A549 (cell line): ENCODE measurements around the gene HLA-DQA1. TPM values are rescaled to one million over a fixed set of nuclear protein-coding genes. Genes with fewer than 3 reads are reported as not detected.

Source experiments
- ATAC-seq, 2 experiments: fragments of 200-7000 bp in 1 of 2; fragments of >200 bp in 1 of 2; cut with Nextera tagmentation in 1 of 2; cut with Tn5 transposase in 1 of 2; 3 replicates each; pipeline versions ENCODE4 v1.8.0 to v1.9.1; 2018 to 2020; ENCODE audit warnings: mild to moderate bottlenecking in 1 of 2, moderate library complexity in 1 of 2
- CTCF ChIA-PET: fragments of 300-600 bp; sonication (Branson Sonifier 250); formaldehyde crosslinking; extraction: SDS; loops from one replicate; lab custom pipeline; 2021; ENCODE audit warnings: antibody characterized with exemption, inconsistent platforms; lab: Yijun Ruan, JAX
- POLR2A ChIA-PET: fragments of 350-600 bp; formaldehyde crosslinking; extraction: SDS; loops from one replicate; lab custom pipeline; 2021; ENCODE audit warnings: antibody characterized with exemption, inconsistent platforms; lab: Yijun Ruan, JAX
- DNase-seq, 2 experiments: peaks; one replicate each; pipeline versions ENCODE4 v3.0.0 to v3.0.0-alpha.2; 2011 to 2016; ENCODE audit warnings: low read depth in 1 of 2, low spot score in 1 of 2
- FAIRE-seq: peaks from 2 replicates; lab custom pipeline; 2011; peaks lifted over from hg19 to GRCh38; lab: Jason Lieb, UNC
- H3K27ac ChIP-seq, 2 experiments: fragments of >200 bp; sonication (Bioruptor Twin); formaldehyde crosslinking; 3 replicates each; pipeline ENCODE4 v1.5.1; 2016 to 2017
- H3K4me1 ChIP-seq: fragments of >200 bp; sonication (Bioruptor Twin); formaldehyde crosslinking; 3 replicates; pipeline ENCODE4 v1.6.1; 2016
- H3K4me2 ChIP-seq: fragments of >200 bp; sonication (Bioruptor Twin); formaldehyde crosslinking; 3 replicates; pipeline ENCODE4 v1.6.1; 2016
- H3K4me3 ChIP-seq: fragments of >200 bp; sonication (Bioruptor Twin); formaldehyde crosslinking; 3 replicates; pipeline ENCODE4 v1.5.1; 2016
- H3K9me3 ChIP-seq: fragments of >200 bp; sonication (Bioruptor Twin); formaldehyde crosslinking; 3 replicates; pipeline ENCODE4 v1.6.1; 2016
- GATA3 ChIP-seq: IDR thresholded peaks from 2 replicates; pipeline ENCODE4 v1.6.1; 2012; ENCODE audit warnings: borderline replicate concordance
- PHF8 ChIP-seq: fragments of 200-600 bp; sonication (generic); IDR thresholded peaks from 2 replicates; pipeline ENCODE4 v1.6.1; 2016; ENCODE audit warnings: low read depth, mild to moderate bottlenecking, antibody characterized with exemption, moderate library complexity, borderline replicate concordance
- RFX5 ChIP-seq: fragments of 450-650 bp; IDR thresholded peaks from 2 replicates; pipeline ENCODE4 v1.7.1; 2014; ENCODE audit warnings: antibody characterized with exemption, mild to moderate bottlenecking, moderate library complexity
- RNF2 ChIP-seq: fragments of 200-600 bp; sonication (generic); IDR thresholded peaks from 2 replicates; pipeline ENCODE4 v1.6.1; 2016; ENCODE audit warnings: low read depth, mild to moderate bottlenecking, antibody characterized with exemption, moderate library complexity, borderline replicate concordance
- SMC3 ChIP-seq: fragments of >200 bp; sonication (Bioruptor Twin); formaldehyde crosslinking; IDR thresholded peaks from 3 replicates; pipeline ENCODE4 v1.6.1; 2018; ENCODE audit warnings: inconsistent platforms
- ZC3H11A ChIP-seq: fragments of 450-650 bp; IDR thresholded peaks from 2 replicates; pipeline ENCODE4 v1.6.1; 2014; ENCODE audit warnings: antibody characterized with exemption, mild to moderate bottlenecking
- WGBS: methylation state at CpG from one replicate; pipeline ENCODE4 v1.1.6; 2017; ENCODE audit errors: missing lambda C conversion rate; 5-methylcytosine and 5-hydroxymethylcytosine counted together
- polyA plus RNA-seq, 4 experiments: library from polyadenylated mRNA; depleted of rRNA in 3 of 4; stranded (reverse); fragments of >200 nt; fragmentation: RNase III in 1 of 4; extraction: RNeasy Plus Mini Kit Qiagen cat#74134 plus additional on column Dnase treatment in 1 of 4; gene quantifications; 2 replicates in 3 of 4; 3 replicates in 1 of 4; pipeline ENCODE4 v1.2.3, GENCODE V29; 2011 to 2017
- TF ChIP-seq, protein P1 (sequence below): IDR thresholded peaks from 2 replicates; pipeline ENCODE4 v1.6.1; 2012; ENCODE audit warnings: low read depth, borderline replicate concordance
- TF ChIP-seq, protein P2 (sequence below): fragments of >200 bp; sonication (Bioruptor Twin); formaldehyde crosslinking; IDR thresholded peaks from 3 replicates; pipeline ENCODE4 v1.6.1; 2016
- TF ChIP-seq, protein P3 (sequence below): fragments of 200-600 bp; sonication (generic); IDR thresholded peaks from 2 replicates; pipeline ENCODE4 v1.6.1; 2016; ENCODE audit warnings: antibody characterized with exemption, mild to moderate bottlenecking, moderate library complexity
- TF ChIP-seq, protein P4 (sequence below): fragments of >200 bp; sonication (Bioruptor Twin); formaldehyde crosslinking; IDR thresholded peaks from 3 replicates; pipeline ENCODE4 v1.5.1; 2016

The HLA-DQA1 gene
- polyA plus RNA-seq, 2 of the 4 experiments (the other 2 are of a cell fraction), result not detected

DNA sequence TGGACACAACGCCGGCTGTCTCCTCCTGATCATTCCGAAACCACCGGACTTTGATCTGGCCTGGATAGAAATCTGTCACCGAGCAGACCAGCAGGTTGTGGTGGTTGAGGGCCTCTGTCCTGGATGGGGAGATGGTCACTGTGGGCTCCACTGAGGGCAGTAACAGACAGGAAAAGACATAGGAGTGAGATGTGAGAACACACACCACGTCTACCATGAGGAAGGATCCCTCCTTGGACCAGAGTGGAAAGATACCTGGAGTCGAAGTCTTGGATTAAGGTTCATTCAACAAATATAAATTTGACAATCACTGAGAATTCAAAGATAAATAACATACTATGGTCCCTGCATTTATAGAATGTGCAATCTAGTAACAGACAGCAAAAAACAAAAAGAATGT lies 24.9 kb downstream of the HLA-DQA1 start:
- Histone ChIP-seq H3K27ac (no peak overlapping the region), H3K4me2 (no peak overlapping the region), H3K4me3 (no peak overlapping the region), H3K4me1 (no peaks in the 10 kb centered on the region), H3K9me3 (no peaks in the 10 kb centered on the region)
- ChIA-PET CTCF (no interaction called here), POLR2A (no interaction called here)
- no peak for DNase-seq
- TF ChIP-seq RFX5, result no peak
- TF ChIP-seq GATA3, result no peak
- TF ChIP-seq RNF2, result no peak
- TF ChIP-seq, protein P1, sequence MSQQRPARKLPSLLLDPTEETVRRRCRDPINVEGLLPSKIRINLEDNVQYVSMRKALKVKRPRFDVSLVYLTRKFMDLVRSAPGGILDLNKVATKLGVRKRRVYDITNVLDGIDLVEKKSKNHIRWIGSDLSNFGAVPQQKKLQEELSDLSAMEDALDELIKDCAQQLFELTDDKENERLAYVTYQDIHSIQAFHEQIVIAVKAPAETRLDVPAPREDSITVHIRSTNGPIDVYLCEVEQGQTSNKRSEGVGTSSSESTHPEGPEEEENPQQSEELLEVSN, result no peak
- TF ChIP-seq, protein P2, sequence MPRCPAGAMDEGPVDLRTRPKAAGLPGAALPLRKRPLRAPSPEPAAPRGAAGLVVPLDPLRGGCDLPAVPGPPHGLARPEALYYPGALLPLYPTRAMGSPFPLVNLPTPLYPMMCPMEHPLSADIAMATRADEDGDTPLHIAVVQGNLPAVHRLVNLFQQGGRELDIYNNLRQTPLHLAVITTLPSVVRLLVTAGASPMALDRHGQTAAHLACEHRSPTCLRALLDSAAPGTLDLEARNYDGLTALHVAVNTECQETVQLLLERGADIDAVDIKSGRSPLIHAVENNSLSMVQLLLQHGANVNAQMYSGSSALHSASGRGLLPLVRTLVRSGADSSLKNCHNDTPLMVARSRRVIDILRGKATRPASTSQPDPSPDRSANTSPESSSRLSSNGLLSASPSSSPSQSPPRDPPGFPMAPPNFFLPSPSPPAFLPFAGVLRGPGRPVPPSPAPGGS, result no peak
- TF ChIP-seq, protein P3, sequence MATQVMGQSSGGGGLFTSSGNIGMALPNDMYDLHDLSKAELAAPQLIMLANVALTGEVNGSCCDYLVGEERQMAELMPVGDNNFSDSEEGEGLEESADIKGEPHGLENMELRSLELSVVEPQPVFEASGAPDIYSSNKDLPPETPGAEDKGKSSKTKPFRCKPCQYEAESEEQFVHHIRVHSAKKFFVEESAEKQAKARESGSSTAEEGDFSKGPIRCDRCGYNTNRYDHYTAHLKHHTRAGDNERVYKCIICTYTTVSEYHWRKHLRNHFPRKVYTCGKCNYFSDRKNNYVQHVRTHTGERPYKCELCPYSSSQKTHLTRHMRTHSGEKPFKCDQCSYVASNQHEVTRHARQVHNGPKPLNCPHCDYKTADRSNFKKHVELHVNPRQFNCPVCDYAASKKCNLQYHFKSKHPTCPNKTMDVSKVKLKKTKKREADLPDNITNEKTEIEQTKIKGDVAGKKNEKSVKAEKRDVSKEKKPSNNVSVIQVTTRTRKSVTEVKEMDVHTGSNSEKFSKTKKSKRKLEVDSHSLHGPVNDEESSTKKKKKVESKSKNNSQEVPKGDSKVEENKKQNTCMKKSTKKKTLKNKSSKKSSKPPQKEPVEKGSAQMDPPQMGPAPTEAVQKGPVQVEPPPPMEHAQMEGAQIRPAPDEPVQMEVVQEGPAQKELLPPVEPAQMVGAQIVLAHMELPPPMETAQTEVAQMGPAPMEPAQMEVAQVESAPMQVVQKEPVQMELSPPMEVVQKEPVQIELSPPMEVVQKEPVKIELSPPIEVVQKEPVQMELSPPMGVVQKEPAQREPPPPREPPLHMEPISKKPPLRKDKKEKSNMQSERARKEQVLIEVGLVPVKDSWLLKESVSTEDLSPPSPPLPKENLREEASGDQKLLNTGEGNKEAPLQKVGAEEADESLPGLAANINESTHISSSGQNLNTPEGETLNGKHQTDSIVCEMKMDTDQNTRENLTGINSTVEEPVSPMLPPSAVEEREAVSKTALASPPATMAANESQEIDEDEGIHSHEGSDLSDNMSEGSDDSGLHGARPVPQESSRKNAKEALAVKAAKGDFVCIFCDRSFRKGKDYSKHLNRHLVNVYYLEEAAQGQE, result no peak
- 0% methylated on average over 1 of the region's 7 CpGs for WGBS
- no peak for ATAC-seq
- FAIRE-seq, result no peak

DNA sequence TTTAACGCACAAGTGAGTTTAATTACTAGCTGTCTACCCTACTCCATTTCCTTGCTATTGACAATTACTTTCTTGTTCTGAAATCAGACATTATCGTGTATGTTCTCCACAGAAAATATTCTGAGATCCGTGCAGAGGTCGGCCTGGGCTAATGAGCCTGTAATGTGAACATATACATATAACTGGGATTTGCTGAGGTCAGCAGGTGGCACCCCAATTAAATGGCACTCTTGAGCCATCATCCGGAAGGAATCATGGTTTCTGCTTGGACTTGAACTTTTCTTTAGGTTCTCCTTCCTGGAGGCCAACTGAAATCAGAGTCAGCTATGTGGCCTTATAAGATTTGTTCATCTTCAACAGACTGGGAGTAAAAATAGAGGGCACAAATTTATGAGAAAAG lies 25.6 kb downstream of the HLA-DQA1 start:
- CTCF ChIA-PET, result no interaction called here
- DNase-seq (no peak), FAIRE-seq (no peak), ATAC-seq (no peak)
- H3K27ac ChIP-seq, result no peak overlapping the region
- POLR2A ChIA-PET, result no interaction called here
- H3K4me1 ChIP-seq, result no peaks in the 10 kb centered on the region
- no peak overlapping the region for H3K4me2 ChIP-seq
- H3K4me3 ChIP-seq, result no peak overlapping the region
- TF ChIP-seq, protein P1, result no peak
- TF ChIP-seq PHF8 (no peak), ZC3H11A (no peak), SMC3 (no peak)
- TF ChIP-seq, protein P4, sequence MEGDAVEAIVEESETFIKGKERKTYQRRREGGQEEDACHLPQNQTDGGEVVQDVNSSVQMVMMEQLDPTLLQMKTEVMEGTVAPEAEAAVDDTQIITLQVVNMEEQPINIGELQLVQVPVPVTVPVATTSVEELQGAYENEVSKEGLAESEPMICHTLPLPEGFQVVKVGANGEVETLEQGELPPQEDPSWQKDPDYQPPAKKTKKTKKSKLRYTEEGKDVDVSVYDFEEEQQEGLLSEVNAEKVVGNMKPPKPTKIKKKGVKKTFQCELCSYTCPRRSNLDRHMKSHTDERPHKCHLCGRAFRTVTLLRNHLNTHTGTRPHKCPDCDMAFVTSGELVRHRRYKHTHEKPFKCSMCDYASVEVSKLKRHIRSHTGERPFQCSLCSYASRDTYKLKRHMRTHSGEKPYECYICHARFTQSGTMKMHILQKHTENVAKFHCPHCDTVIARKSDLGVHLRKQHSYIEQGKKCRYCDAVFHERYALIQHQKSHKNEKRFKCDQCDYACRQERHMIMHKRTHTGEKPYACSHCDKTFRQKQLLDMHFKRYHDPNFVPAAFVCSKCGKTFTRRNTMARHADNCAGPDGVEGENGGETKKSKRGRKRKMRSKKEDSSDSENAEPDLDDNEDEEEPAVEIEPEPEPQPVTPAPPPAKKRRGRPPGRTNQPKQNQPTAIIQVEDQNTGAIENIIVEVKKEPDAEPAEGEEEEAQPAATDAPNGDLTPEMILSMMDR, result no peak
- TF ChIP-seq, protein P3, result no peak
- no peaks in the 10 kb centered on the region for H3K9me3 ChIP-seq
- WGBS, result 10% methylated on average over 3 of the region's 5 CpGs
